Bronchial epithelial cell (primary cell): ENCODE measurements around the gene LAMA3. TPM values are rescaled to one million over a fixed set of nuclear protein-coding genes. Genes with fewer than 3 reads are reported as not detected.

Experiments used
- DNase-seq: peaks from one replicate; pipeline ENCODE4 v3.0.0-alpha.2; 2010; ENCODE audit warnings: low read depth
- FAIRE-seq: peaks from 2 replicates; lab custom pipeline; 2011; peaks lifted over from hg19 to GRCh38; lab: Jason Lieb, UNC
- H3K27me3 ChIP-seq: 2 replicates; pipeline ENCODE4 v1.5.1; 2011; ENCODE audit warnings: low read length; ENCODE audit not compliant: control insufficient read depth, insufficient read depth
- H3K36me3 ChIP-seq: 2 replicates; pipeline ENCODE4 v1.5.1; 2011; ENCODE audit warnings: low read length; ENCODE audit not compliant: control insufficient read depth, insufficient read depth
- H3K4me3 ChIP-seq: 2 replicates; pipeline ENCODE4 v1.5.1; 2011; ENCODE audit warnings: mild to moderate bottlenecking, low read depth, low read length, control low read depth
- CTCF ChIP-seq: IDR thresholded peaks from 2 replicates; pipeline ENCODE4 v1.5.1; 2011; ENCODE audit warnings: mild to moderate bottlenecking, moderate library complexity, low read length, control low read depth, inconsistent platforms; ENCODE audit not compliant: insufficient read depth, severe bottlenecking
- total RNA-seq: library from RNA; depleted of rRNA; stranded (reverse); fragments of >200 nt; gene quantifications from 2 replicates; pipeline ENCODE4 v1.2.1, GENCODE V29; 2014

The LAMA3 gene
- total RNA-seq, 1 donor from 2014 or later, result 531 TPM

GRCh38 chr18:23941791-23942190 is 252.5 kb downstream of the LAMA3 start:
- no peak overlapping the region for H3K4me3 ChIP-seq
- no peak for DNase-seq
- no peak for FAIRE-seq
- H3K36me3 ChIP-seq, result peaks cover 33% of the 10 kb centered on the region
- no peaks in the 10 kb centered on the region for H3K27me3 ChIP-seq
- no peak for TF ChIP-seq CTCF

GRCh38 chr18:23943104-23943503 is 253.9 kb downstream of the LAMA3 start:
- H3K4me3 ChIP-seq, result no peak overlapping the region
- H3K27me3 ChIP-seq, result no peaks in the 10 kb centered on the region
- peaks cover 35% of the 10 kb centered on the region for H3K36me3 ChIP-seq
- FAIRE-seq (no peak), DNase-seq (no peak)
- TF ChIP-seq CTCF, result no peak

- H3K36me3 ChIP-seq, result peaks cover 33% of the 10 kb centered on the region
- H3K27me3 ChIP-seq, result no peaks in the 10 kb centered on the region
- FAIRE-seq, result no peak
- DNase-seq, result no peak
- no peak for TF ChIP-seq CTCF
- no peak overlapping the region for H3K4me3 ChIP-seq
These were observed 254.8 kb downstream of the LAMA3 start for GRCh38 chr18:23943903-23944624.

- no peak overlapping the region for H3K4me3 ChIP-seq
- DNase-seq (no peak), FAIRE-seq (no peak)
- TF ChIP-seq CTCF, result no peak
- no peaks in the 10 kb centered on the region for H3K27me3 ChIP-seq
- H3K36me3 ChIP-seq, result peaks cover 32% of the 10 kb centered on the region
These were observed 256.3 kb downstream of the LAMA3 start for GRCh38 chr18:23945416-23946079.

GRCh38 chr18:23949863-23950262 is 260.6 kb downstream of the LAMA3 start:
- H3K27me3 ChIP-seq, result no peaks in the 10 kb centered on the region
- DNase-seq (no peak), FAIRE-seq (no peak)
- H3K4me3 ChIP-seq, result no peak overlapping the region
- H3K36me3 ChIP-seq, result peaks cover 34% of the 10 kb centered on the region
- no peak for TF ChIP-seq CTCF
